Gastroesophageal sphincter (tissue), 4 donors: ENCODE measurements around the gene NDUFS8. TPM values are rescaled to one million over a fixed set of nuclear protein-coding genes. Genes with fewer than 3 reads are reported as not detected.

Experiments used
- ATAC-seq: fragments of 150-250 bp; one replicate; pipeline ENCODE4 v1.9.1; 2016; ENCODE audit warnings: mild to moderate bottlenecking, moderate library complexity
- H3K27ac ChIP-seq, 4 donors: fragments of 200-600 bp; sonication (generic) in 3 of 4; 1 replicate in 3 of 4; 2 replicates in 1 of 4; pipeline ENCODE4 v1.5.1; 2016 to 2019
- H3K27me3 ChIP-seq: fragments of 200-600 bp; sonication (generic); one replicate; pipeline ENCODE4 v1.5.1; 2019
- H3K36me3 ChIP-seq, 2 donors: fragments of 200-600 bp; sonication (generic); one replicate each; pipeline ENCODE4 v1.5.1; 2019; ENCODE audit warnings: control low read depth in 1 of 2
- H3K4me1 ChIP-seq, 3 donors: fragments of 200-600 bp; sonication (generic); 1 replicate in 2 of 3; 2 replicates in 1 of 3; pipeline ENCODE4 v1.5.1; 2016 to 2019; ENCODE audit warnings: control low read depth in 2 of 3
- H3K4me3 ChIP-seq, 2 donors: fragments of 200-600 bp; sonication (generic); one replicate each; pipeline ENCODE4 v1.5.1; 2019; ENCODE audit warnings: mild to moderate bottlenecking in 1 of 2, moderate library complexity in 1 of 2
- H3K9me3 ChIP-seq, 3 donors: fragments of 200-600 bp; sonication (generic); one replicate each; pipeline ENCODE4 v1.5.1; 2017 to 2019; ENCODE audit warnings: control low read depth in 2 of 3
- CTCF ChIP-seq, 4 experiments: fragments of 200-600 bp in 2 of 4; fragments of 450-650 bp in 2 of 4; sonication (generic) in 1 of 4; IDR thresholded peaks; one replicate each; pipeline ENCODE4 v1.5.1; 2017 to 2019; ENCODE audit warnings: antibody characterized with exemption in 4 of 4, mild to moderate bottlenecking in 2 of 4, moderate library complexity in 2 of 4
- EP300 ChIP-seq: sonication (generic); formaldehyde crosslinking; IDR thresholded peaks from one replicate; pipeline ENCODE4 v1.6.1; 2017; ENCODE audit warnings: antibody characterized with exemption, mild to moderate bottlenecking
- POLR2A ChIP-seq, 2 donors: fragments of 450-650 bp; IDR thresholded peaks; one replicate each; pipeline ENCODE4 v1.6.1; 2017; ENCODE audit warnings: antibody characterized with exemption in 2 of 2, mild to moderate bottlenecking in 2 of 2, moderate library complexity in 1 of 2
- POLR2AphosphoS5 ChIP-seq: sonication (generic); formaldehyde crosslinking; IDR thresholded peaks from one replicate; pipeline ENCODE4 v1.6.1; 2017; ENCODE audit warnings: antibody characterized with exemption
- WGBS, 2 donors: methylation state at CpG; one replicate each; pipeline ENCODE4 v1.1.5; 2018; ENCODE audit warnings: low coverage in 1 of 2; 5-methylcytosine and 5-hydroxymethylcytosine counted together
- total RNA-seq, 4 donors: library from RNA; depleted of rRNA; stranded (reverse); fragments of >200 nt; gene quantifications; one replicate each; pipeline ENCODE4 v1.1.0, GENCODE V29; 2016

Gene NDUFS8
- total RNA-seq, 4 donors from 2014 or later, result 145 to 203 (median 159) TPM

GRCh38 chr11:68026391-68027105, 3.9 kb upstream of the NDUFS8 start:
- Histone ChIP-seq H3K36me3 (peaks cover 0 to 47% of the 10 kb centered on the region in 2 donors), H3K4me1 (peaks cover 0 to 17% (median 7%) of the 10 kb centered on the region in 3 donors), H3K4me3 (no peak overlapping the region), H3K27me3 (no peaks in the 10 kb centered on the region), H3K27ac (no peak overlapping the region), H3K9me3 (peaks cover 0 to 9% (median 0%) of the 10 kb centered on the region in 3 donors)
- 76% methylated on average over 5 of the region's 18 CpGs; no CpG with 5 or more reads in 1 of the 2 donors for WGBS, 2 donors
- no peak for ATAC-seq
- no peak for TF ChIP-seq CTCF (IDR thresholded peaks at IDR 0.05)
- TF ChIP-seq EP300, result no peak
- TF ChIP-seq POLR2A (IDR thresholded peaks at IDR 0.05), result no peak
- TF ChIP-seq POLR2AphosphoS5, result no peak

- no CpG with 5 or more reads among the region's 21 CpGs for WGBS, 2 donors
- H3K9me3 ChIP-seq, result peaks cover 0 to 9% (median 0%) of the 10 kb centered on the region in 3 donors
These were observed 2.8 kb upstream of the NDUFS8 start for GRCh38 chr11:68027667-68028066.

GRCh38 chr11:68028802-68029545, 1.5 kb upstream of the NDUFS8 start:
- Histone ChIP-seq H3K9me3 (peaks cover 0 to 9% (median 0%) of the 10 kb centered on the region in 3 donors), H3K27ac (no peak overlapping the region), H3K4me3 (no peak overlapping the region), H3K36me3 (peaks cover 0 to 46% of the 10 kb centered on the region in 2 donors), H3K4me1 (peaks cover 0 to 40% (median 18%) of the 10 kb centered on the region in 3 donors), H3K27me3 (no peaks in the 10 kb centered on the region)
- 85 to 97% methylated on average over 7 of the region's 12 CpGs for WGBS, 2 donors
- no peak for ATAC-seq
- TF ChIP-seq EP300 (no peak), CTCF (IDR thresholded peaks at IDR 0.05) (no peak), POLR2A (IDR thresholded peaks at IDR 0.05) (no peak), POLR2AphosphoS5 (no peak)

More at GRCh38 chr11:68027667-68028066, 2.8 kb upstream of the NDUFS8 start:
- Histone ChIP-seq H3K27ac (no peak overlapping the region), H3K27me3 (no peaks in the 10 kb centered on the region), H3K4me3 (no peak overlapping the region), H3K36me3 (peaks cover 0 to 43% of the 10 kb centered on the region in 2 donors), H3K4me1 (peaks cover 0 to 28% (median 18%) of the 10 kb centered on the region in 3 donors)
- TF ChIP-seq POLR2AphosphoS5 (no peak), POLR2A (IDR thresholded peaks at IDR 0.05) (no peak)
- ATAC-seq, result no peak

- ATAC-seq, result no peak
- peaks cover 0 to 47% of the 10 kb centered on the region in 2 donors for H3K36me3 ChIP-seq
- no peaks in the 10 kb centered on the region for H3K9me3 ChIP-seq
These were observed 623 bp downstream of the NDUFS8 start for GRCh38 chr11:68031144-68031464.

GRCh38 chr11:68032003-68032402, 1.5 kb downstream of the NDUFS8 start:
- TF ChIP-seq CTCF (IDR thresholded peaks at IDR 0.05), result no peak
- TF ChIP-seq POLR2A (IDR thresholded peaks at IDR 0.05), result no peak
- no peak for TF ChIP-seq POLR2AphosphoS5
- TF ChIP-seq EP300, result no peak

More at GRCh38 chr11:68031144-68031464, 623 bp downstream of the NDUFS8 start:
- H3K27me3 ChIP-seq, result no peaks in the 10 kb centered on the region
- 0 to 10% methylated on average over 3 to 10 of the region's 10 CpGs for WGBS, 2 donors
- TF ChIP-seq POLR2AphosphoS5, result no peak
- H3K4me3 ChIP-seq, result peak overlapping the region; percentile 87 to 92
- peaks cover 0 to 42% (median 18%) of the 10 kb centered on the region in 3 donors for H3K4me1 ChIP-seq
- peak overlapping the region; percentile 85 to 92 (median 90) for H3K27ac ChIP-seq

More at GRCh38 chr11:68032003-68032402, 1.5 kb downstream of the NDUFS8 start:
- Histone ChIP-seq H3K4me3 (peak overlapping the region in 1 of 2 donors; percentile 87), H3K36me3 (peaks cover 0 to 56% of the 10 kb centered on the region in 2 donors), H3K9me3 (no peaks in the 10 kb centered on the region), H3K4me1 (peaks cover 0 to 51% (median 18%) of the 10 kb centered on the region in 3 donors), H3K27me3 (no peaks in the 10 kb centered on the region), H3K27ac (peak overlapping the region in 3 of 4 donors; percentile 89 to 92 (median 91))
- no peak for ATAC-seq
- 71 to 88% methylated on average over 2 to 9 of the region's 9 CpGs for WGBS, 2 donors
